HCT116 (cell line): ENCODE measurements around the gene ORMDL3. TPM values are rescaled to one million over a fixed set of nuclear protein-coding genes. Genes with fewer than 3 reads are reported as not detected.

Experiments
- ATAC-seq: fragments of 200-7000 bp; cut with Tn5 transposase; 2 replicates; pipeline ENCODE4 v1.9.1; 2020; ENCODE audit warnings: mild to moderate bottlenecking, moderate library complexity
- BruUV-seq: library from RNA; stranded (reverse); fragments of 400-500 nt; replicated peaks from 2 replicates; lab custom pipeline; 2021; lab: Mats Ljungman, UMichigan
- CTCF ChIA-PET: fragments of 300-600 bp; sonication (Branson Sonifier 250); formaldehyde crosslinking; loops from one replicate; lab custom pipeline; 2021; ENCODE audit warnings: antibody characterized with exemption; lab: Charles Lee
- POLR2A ChIA-PET: fragments of 300-600, 350-600 bp; sonication (Branson Sonifier 250); formaldehyde crosslinking; loops from one replicate; lab custom pipeline; 2021; ENCODE audit warnings: antibody characterized with exemption; lab: Charles Lee
- RAD21 ChIA-PET, 2 experiments: fragments of 300-600 bp; sonication (Branson Sonifier 250); formaldehyde crosslinking; loops; one replicate each; lab custom pipeline; 2023; ENCODE audit warnings: low total read pairs in 2 of 2; ENCODE audit not compliant: uncharacterized antibody in 2 of 2, unreplicated experiment in 2 of 2, low non-redundant PET in 1 of 2; lab: Charles Lee
- DNase-seq: peaks from one replicate; pipeline ENCODE4 v3.0.0-alpha.2; 2010; ENCODE audit warnings: low read depth, low spot score
- H2AFZ ChIP-seq: fragments of 200-600 bp; shearing (Covaris generic), sonication (generic); 2 replicates; pipeline ENCODE4 v1.6.1; 2017; ENCODE audit warnings: low read depth, mixed run types, mixed read lengths, antibody characterized with exemption, low read length; ENCODE audit not compliant: poor library complexity, severe bottlenecking
- H3K27ac ChIP-seq: 2 replicates; pipeline ENCODE4 v1.5.1; 2012; ENCODE audit warnings: low read depth, low read length
- H3K27me3 ChIP-seq: fragments of 200-600 bp; sonication (generic); 2 replicates; pipeline ENCODE4 v1.6.1; 2016; ENCODE audit warnings: mixed run types, low read length, mixed read lengths; ENCODE audit not compliant: insufficient read depth
- H3K36me3 ChIP-seq, 2 experiments: fragments of 200-500 bp in 1 of 2; fragments of 200-600 bp in 1 of 2; sonication (Bioruptor generic) in 1 of 2; sonication (generic) in 1 of 2; 2 replicates each; pipeline versions ENCODE4 v1.5.1 to v1.6.1; 2014 to 2016; ENCODE audit warnings: low read length in 2 of 2, inconsistent platforms in 1 of 2, mixed read lengths in 1 of 2, mixed run types in 1 of 2; ENCODE audit not compliant: insufficient read depth in 2 of 2, control insufficient read depth in 1 of 2
- H3K4me1 ChIP-seq, 2 experiments: fragments of 200-600 bp in 1 of 2; sonication (generic) in 1 of 2; 2 replicates each; pipeline versions ENCODE4 v1.5.1 to v1.6.1; 2012 to 2017; ENCODE audit warnings: low read length in 2 of 2, inconsistent platforms in 1 of 2, mild to moderate bottlenecking in 1 of 2, mixed read lengths in 1 of 2, mixed run types in 1 of 2, moderate library complexity in 1 of 2; ENCODE audit not compliant: insufficient read depth in 2 of 2, control insufficient read depth in 1 of 2
- H3K4me2 ChIP-seq: fragments of 200-600 bp; sonication (generic); 2 replicates; pipeline ENCODE4 v1.6.1; 2017; ENCODE audit warnings: mixed run types, low read length, mixed read lengths
- H3K4me3 ChIP-seq, 2 experiments: fragments of 200-600 bp in 1 of 2; sonication (generic) in 1 of 2; replicated peaks in 1 of 2; 2 replicates each; pipeline ENCODE4 v1.5.1; 2011 to 2016; ENCODE audit warnings: low read length in 2 of 2, control low read depth in 1 of 2, low read depth in 1 of 2, mild to moderate bottlenecking in 1 of 2, mixed read lengths in 1 of 2, mixed run types in 1 of 2
- H3K79me2 ChIP-seq: fragments of 200-600 bp; sonication (generic); 2 replicates; pipeline ENCODE4 v1.6.1; 2017; ENCODE audit warnings: mild to moderate bottlenecking, mixed run types, low read length, moderate library complexity, mixed read lengths; ENCODE audit not compliant: insufficient read depth
- H3K9ac ChIP-seq: fragments of 200-600 bp; sonication (generic); 2 replicates; pipeline ENCODE4 v1.6.1; 2016; ENCODE audit warnings: low read length, mixed read lengths
- H3K9me2 ChIP-seq: fragments of 200-600 bp; sonication (generic), shearing (Covaris generic); 2 replicates; pipeline ENCODE4 v1.6.1; 2017; ENCODE audit warnings: mixed run types, mild to moderate bottlenecking, moderate library complexity; ENCODE audit not compliant: insufficient read depth
- H3K9me3 ChIP-seq, 2 experiments: fragments of 200-500 bp in 1 of 2; fragments of 200-600 bp in 1 of 2; sonication (Bioruptor generic) in 1 of 2; sonication (generic) in 1 of 2; 2 replicates each; pipeline ENCODE4 v1.6.1; 2014 to 2017; ENCODE audit warnings: low read length in 2 of 2, mixed read lengths in 2 of 2, inconsistent platforms in 1 of 2, low read depth in 1 of 2, mild to moderate bottlenecking in 1 of 2, mixed run types in 1 of 2, moderate library complexity in 1 of 2; ENCODE audit not compliant: control insufficient read depth in 1 of 2, insufficient read depth in 1 of 2
- H4K20me1 ChIP-seq: fragments of 200-600 bp; sonication (generic), shearing (Covaris generic); 2 replicates; pipeline ENCODE4 v1.6.1; 2017; ENCODE audit warnings: mixed run types, mild to moderate bottlenecking, moderate library complexity; ENCODE audit not compliant: insufficient read depth
- CBX3 ChIP-seq: IDR thresholded peaks from 2 replicates; pipeline ENCODE4 v1.6.1; 2012; ENCODE audit warnings: low read depth
- CEBPB ChIP-seq: IDR thresholded peaks from 2 replicates; pipeline ENCODE4 v1.6.1; 2012; ENCODE audit warnings: low read depth
- EGR1 ChIP-seq: IDR thresholded peaks from 2 replicates; pipeline ENCODE4 v1.6.1; 2012; ENCODE audit warnings: low read depth
- EZH2 ChIP-seq: fragments of 200-600 bp; sonication (generic); IDR thresholded peaks from 2 replicates; pipeline ENCODE4 v1.6.1; 2017; ENCODE audit warnings: antibody characterized with exemption, mixed run types
- FOSL1 ChIP-seq: IDR thresholded peaks from 2 replicates; pipeline ENCODE4 v1.6.1; 2012; ENCODE audit warnings: low read depth
- JUND ChIP-seq: IDR thresholded peaks from 2 replicates; pipeline ENCODE4 v1.6.1; 2012
- POLR2AphosphoS5 ChIP-seq: IDR thresholded peaks from 2 replicates; pipeline ENCODE4 v1.6.1; 2011; ENCODE audit warnings: mild to moderate bottlenecking, low read depth, low read length, moderate library complexity
- RAD21 ChIP-seq: IDR thresholded peaks from 2 replicates; pipeline ENCODE4 v1.6.1; 2012; ENCODE audit warnings: low read depth, mild to moderate bottlenecking
- SIN3A ChIP-seq: IDR thresholded peaks from 2 replicates; pipeline ENCODE4 v1.6.1; 2012; ENCODE audit warnings: low read depth
- SP1 ChIP-seq: IDR thresholded peaks from 2 replicates; pipeline ENCODE4 v1.6.1; 2012; ENCODE audit warnings: low read depth
- SRF ChIP-seq: IDR thresholded peaks from 2 replicates; pipeline ENCODE4 v1.6.1; 2012; ENCODE audit warnings: low read depth
- YY1 ChIP-seq: IDR thresholded peaks from 2 replicates; pipeline ENCODE4 v1.6.1; 2011; ENCODE audit warnings: low read length, low read depth, moderate library complexity, mild to moderate bottlenecking; ENCODE audit not compliant: insufficient replicate concordance; ENCODE audit errors: extremely low read depth
- ZFX ChIP-seq: fragments of 450-650 bp; IDR thresholded peaks from 2 replicates; pipeline ENCODE4 v1.6.1; 2017
- ZNF274 ChIP-seq: fragments of 200-500 bp; sonication (Bioruptor generic); IDR thresholded peaks from 2 replicates; pipeline ENCODE4 v1.6.1; 2014; ENCODE audit warnings: mild to moderate bottlenecking, low read depth, low read length, inconsistent platforms
- intact Hi-C: fragments of 100-400 bp; cut with micrococcal nuclease; formaldehyde crosslinking; loops from 2 replicates; pipeline ENCODE4 v1.10.0; 2022
- total RNA-seq: library from RNA; stranded (reverse); gene quantifications from one replicate; pipeline ENCODE4 v1.2.1, GENCODE V29; 2021; ENCODE audit not compliant: unreplicated experiment
- TF ChIP-seq, protein P1 (sequence below): IDR thresholded peaks from 2 replicates; pipeline ENCODE4 v1.6.1; 2012
- TF ChIP-seq, protein P2 (sequence below): IDR thresholded peaks from 2 replicates; pipeline ENCODE4 v1.6.1; 2011; ENCODE audit warnings: mild to moderate bottlenecking, low read length, moderate library complexity; ENCODE audit not compliant: insufficient replicate concordance; ENCODE audit errors: extremely low read depth
- TF ChIP-seq, protein P3 (sequence below), 3 experiments: fragments of 200-600 bp in 1 of 3; sonication (generic) in 1 of 3; IDR thresholded peaks in 2 of 3; conservative IDR thresholded peaks in 1 of 3; 2 replicates each; pipeline ENCODE4 v1.5.1; 2012 to 2017; ENCODE audit warnings: low read depth in 2 of 3, low read length in 2 of 3, antibody characterized with exemption in 1 of 3, borderline replicate concordance in 1 of 3, control low read depth in 1 of 3, mild to moderate bottlenecking in 1 of 3, mixed read lengths in 1 of 3, mixed run types in 1 of 3, moderate library complexity in 1 of 3; ENCODE audit not compliant: insufficient read depth in 1 of 3
- TF ChIP-seq, protein P4 (sequence below): IDR thresholded peaks from 2 replicates; pipeline ENCODE4 v1.6.1; 2012; ENCODE audit warnings: low read depth
- TF ChIP-seq, protein P5 (sequence below): IDR thresholded peaks from 2 replicates; pipeline ENCODE4 v1.6.1; 2012

The ORMDL3 gene
- total RNA-seq, 1 experiment from 2014 or later, result 46.9 TPM

DNA sequence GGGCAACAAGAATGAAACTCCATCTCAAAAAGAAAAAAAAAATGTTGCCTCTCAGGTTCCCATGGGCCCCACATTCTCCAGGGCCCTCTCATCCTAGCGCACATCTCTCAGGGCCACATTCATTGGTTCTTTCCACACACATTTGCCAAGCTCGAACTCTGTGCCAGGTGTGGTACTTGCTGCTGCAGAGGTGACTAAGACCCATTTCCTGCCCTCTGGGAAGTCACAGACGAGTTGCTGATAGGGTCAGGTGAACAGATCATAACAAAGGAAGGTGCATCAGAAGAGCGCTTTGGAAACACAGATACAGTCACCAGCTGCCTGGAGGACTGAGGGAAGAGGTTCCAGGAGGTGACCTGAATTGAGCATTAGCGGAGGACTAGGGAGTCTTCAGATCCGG, 36.4 kb upstream of the ORMDL3 start:
- Histone ChIP-seq H3K9ac (no peak overlapping the region), H3K4me3 (no peak overlapping the region), H3K27me3 (peaks cover 5% of the 10 kb centered on the region; the same call in 1 of the 2 replicates), H3K27ac (no peak overlapping the region), H3K9me2 (no peaks in the 10 kb centered on the region), H3K4me1 (peaks cover 2 to 11% of the 10 kb centered on the region in 2 experiments; a peak in 2 of 4 replicates), H3K36me3 (no peaks in the 10 kb centered on the region), H2AFZ (no peak overlapping the region), H3K9me3 (no peaks in the 10 kb centered on the region), H3K4me2 (no peak overlapping the region), H3K79me2 (no peaks in the 10 kb centered on the region), H4K20me1 (no peaks in the 10 kb centered on the region)
- TF ChIP-seq SIN3A (no peak), FOSL1 (no peak), POLR2AphosphoS5 (no peak), ZFX (no peak), YY1 (no peak), CEBPB (no peak), ZNF274 (no peak), EGR1 (no peak), SRF (no peak), RAD21 (no peak), CBX3 (no peak), JUND (no peak), EZH2 (no peak), SP1 (no peak)
- TF ChIP-seq, protein P1, sequence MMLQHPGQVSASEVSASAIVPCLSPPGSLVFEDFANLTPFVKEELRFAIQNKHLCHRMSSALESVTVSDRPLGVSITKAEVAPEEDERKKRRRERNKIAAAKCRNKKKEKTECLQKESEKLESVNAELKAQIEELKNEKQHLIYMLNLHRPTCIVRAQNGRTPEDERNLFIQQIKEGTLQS, result no peak
- TF ChIP-seq, protein P2, sequence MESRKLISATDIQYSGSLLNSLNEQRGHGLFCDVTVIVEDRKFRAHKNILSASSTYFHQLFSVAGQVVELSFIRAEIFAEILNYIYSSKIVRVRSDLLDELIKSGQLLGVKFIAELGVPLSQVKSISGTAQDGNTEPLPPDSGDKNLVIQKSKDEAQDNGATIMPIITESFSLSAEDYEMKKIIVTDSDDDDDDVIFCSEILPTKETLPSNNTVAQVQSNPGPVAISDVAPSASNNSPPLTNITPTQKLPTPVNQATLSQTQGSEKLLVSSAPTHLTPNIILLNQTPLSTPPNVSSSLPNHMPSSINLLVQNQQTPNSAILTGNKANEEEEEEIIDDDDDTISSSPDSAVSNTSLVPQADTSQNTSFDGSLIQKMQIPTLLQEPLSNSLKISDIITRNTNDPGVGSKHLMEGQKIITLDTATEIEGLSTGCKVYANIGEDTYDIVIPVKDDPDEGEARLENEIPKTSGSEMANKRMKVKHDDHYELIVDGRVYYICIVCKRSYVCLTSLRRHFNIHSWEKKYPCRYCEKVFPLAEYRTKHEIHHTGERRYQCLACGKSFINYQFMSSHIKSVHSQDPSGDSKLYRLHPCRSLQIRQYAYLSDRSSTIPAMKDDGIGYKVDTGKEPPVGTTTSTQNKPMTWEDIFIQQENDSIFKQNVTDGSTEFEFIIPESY, result no peak
- TF ChIP-seq, protein P3, sequence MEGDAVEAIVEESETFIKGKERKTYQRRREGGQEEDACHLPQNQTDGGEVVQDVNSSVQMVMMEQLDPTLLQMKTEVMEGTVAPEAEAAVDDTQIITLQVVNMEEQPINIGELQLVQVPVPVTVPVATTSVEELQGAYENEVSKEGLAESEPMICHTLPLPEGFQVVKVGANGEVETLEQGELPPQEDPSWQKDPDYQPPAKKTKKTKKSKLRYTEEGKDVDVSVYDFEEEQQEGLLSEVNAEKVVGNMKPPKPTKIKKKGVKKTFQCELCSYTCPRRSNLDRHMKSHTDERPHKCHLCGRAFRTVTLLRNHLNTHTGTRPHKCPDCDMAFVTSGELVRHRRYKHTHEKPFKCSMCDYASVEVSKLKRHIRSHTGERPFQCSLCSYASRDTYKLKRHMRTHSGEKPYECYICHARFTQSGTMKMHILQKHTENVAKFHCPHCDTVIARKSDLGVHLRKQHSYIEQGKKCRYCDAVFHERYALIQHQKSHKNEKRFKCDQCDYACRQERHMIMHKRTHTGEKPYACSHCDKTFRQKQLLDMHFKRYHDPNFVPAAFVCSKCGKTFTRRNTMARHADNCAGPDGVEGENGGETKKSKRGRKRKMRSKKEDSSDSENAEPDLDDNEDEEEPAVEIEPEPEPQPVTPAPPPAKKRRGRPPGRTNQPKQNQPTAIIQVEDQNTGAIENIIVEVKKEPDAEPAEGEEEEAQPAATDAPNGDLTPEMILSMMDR (IDR thresholded peaks at IDR 0.05 in 2 of 3, conservative IDR thresholded peaks at IDR 0.05 in 1 of 3; ENCODE audit: borderline replicate concordance in 1 of 3, insufficient read depth in 1 of 3, low read depth in 2 of 3, low read length in 2 of 3), result no peak
- TF ChIP-seq, protein P4, sequence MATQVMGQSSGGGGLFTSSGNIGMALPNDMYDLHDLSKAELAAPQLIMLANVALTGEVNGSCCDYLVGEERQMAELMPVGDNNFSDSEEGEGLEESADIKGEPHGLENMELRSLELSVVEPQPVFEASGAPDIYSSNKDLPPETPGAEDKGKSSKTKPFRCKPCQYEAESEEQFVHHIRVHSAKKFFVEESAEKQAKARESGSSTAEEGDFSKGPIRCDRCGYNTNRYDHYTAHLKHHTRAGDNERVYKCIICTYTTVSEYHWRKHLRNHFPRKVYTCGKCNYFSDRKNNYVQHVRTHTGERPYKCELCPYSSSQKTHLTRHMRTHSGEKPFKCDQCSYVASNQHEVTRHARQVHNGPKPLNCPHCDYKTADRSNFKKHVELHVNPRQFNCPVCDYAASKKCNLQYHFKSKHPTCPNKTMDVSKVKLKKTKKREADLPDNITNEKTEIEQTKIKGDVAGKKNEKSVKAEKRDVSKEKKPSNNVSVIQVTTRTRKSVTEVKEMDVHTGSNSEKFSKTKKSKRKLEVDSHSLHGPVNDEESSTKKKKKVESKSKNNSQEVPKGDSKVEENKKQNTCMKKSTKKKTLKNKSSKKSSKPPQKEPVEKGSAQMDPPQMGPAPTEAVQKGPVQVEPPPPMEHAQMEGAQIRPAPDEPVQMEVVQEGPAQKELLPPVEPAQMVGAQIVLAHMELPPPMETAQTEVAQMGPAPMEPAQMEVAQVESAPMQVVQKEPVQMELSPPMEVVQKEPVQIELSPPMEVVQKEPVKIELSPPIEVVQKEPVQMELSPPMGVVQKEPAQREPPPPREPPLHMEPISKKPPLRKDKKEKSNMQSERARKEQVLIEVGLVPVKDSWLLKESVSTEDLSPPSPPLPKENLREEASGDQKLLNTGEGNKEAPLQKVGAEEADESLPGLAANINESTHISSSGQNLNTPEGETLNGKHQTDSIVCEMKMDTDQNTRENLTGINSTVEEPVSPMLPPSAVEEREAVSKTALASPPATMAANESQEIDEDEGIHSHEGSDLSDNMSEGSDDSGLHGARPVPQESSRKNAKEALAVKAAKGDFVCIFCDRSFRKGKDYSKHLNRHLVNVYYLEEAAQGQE, result no peak
- TF ChIP-seq, protein P5, sequence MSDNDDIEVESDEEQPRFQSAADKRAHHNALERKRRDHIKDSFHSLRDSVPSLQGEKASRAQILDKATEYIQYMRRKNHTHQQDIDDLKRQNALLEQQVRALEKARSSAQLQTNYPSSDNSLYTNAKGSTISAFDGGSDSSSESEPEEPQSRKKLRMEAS, result no peak
- CTCF ChIA-PET, result no interaction called here
- DNase-seq, result no peak
- no peak for ATAC-seq
- BruUV-seq, result no TSS peak
- POLR2A ChIA-PET, result no interaction called here
- intact Hi-C loops, result no loop called here
- RAD21 ChIA-PET, result no interaction called here
